Thymus (tissue), 11 donors: ENCODE data around the gene COLEC12. TPM values are rescaled to one million over a fixed set of nuclear protein-coding genes. Genes with fewer than 3 reads are reported as not detected.

Source experiments
- DNase-seq, 9 donors: peaks; one replicate each; pipeline ENCODE4 v3.0.0-alpha.2; 2013; ENCODE audit warnings: low spot score in 9 of 9, low read depth in 6 of 9, missing footprints in 1 of 9
- H3K27ac ChIP-seq, 2 donors: one replicate each; pipeline ENCODE4 v1.5.1; 2013; ENCODE audit warnings: control low read depth in 1 of 2, low read depth in 1 of 2, low read length in 1 of 2, mild to moderate bottlenecking in 1 of 2, moderate library complexity in 1 of 2
- H3K27me3 ChIP-seq, 2 donors: one replicate each; pipeline ENCODE4 v1.5.1; 2013; ENCODE audit warnings: low read length in 1 of 2; ENCODE audit not compliant: control insufficient read depth in 2 of 2, insufficient read depth in 1 of 2
- H3K36me3 ChIP-seq, 2 donors: one replicate each; pipeline ENCODE4 v1.5.1; 2013; ENCODE audit warnings: low read length in 1 of 2, mild to moderate bottlenecking in 1 of 2, moderate library complexity in 1 of 2; ENCODE audit not compliant: control insufficient read depth in 2 of 2, insufficient read depth in 2 of 2
- H3K4me1 ChIP-seq, 2 donors: one replicate each; pipeline ENCODE4 v1.5.1; 2013; ENCODE audit warnings: low read length in 2 of 2; ENCODE audit not compliant: control insufficient read depth in 2 of 2, insufficient read depth in 2 of 2
- H3K4me3 ChIP-seq, 2 donors: one replicate each; pipeline ENCODE4 v1.5.1; 2013; ENCODE audit warnings: low read length in 2 of 2, control low read depth in 1 of 2, mild to moderate bottlenecking in 1 of 2
- H3K9me3 ChIP-seq, 2 donors: one replicate each; pipeline ENCODE4 v1.5.1; 2013; ENCODE audit warnings: low read length in 1 of 2, mild to moderate bottlenecking in 1 of 2; ENCODE audit not compliant: control insufficient read depth in 2 of 2, insufficient read depth in 1 of 2
- whole genome bisulfite sequencing: extraction: QIAGEN DNeasy Blood & Tissue Kit; methylation state at CpG from one replicate; pipeline ENCODE4 v1.1.7; 2013; 5-methylcytosine and 5-hydroxymethylcytosine counted together
- polyA plus RNA-seq: library from polyadenylated mRNA; stranded (reverse); fragments of 200-250 nt; gene quantifications from one replicate; pipeline ENCODE4 v1.2.3, GENCODE V29; 2013
- total RNA-seq: library from RNA; stranded (reverse); fragments of 120-200 nt; gene quantifications from one replicate; pipeline ENCODE4 v1.2.4, GENCODE V29; 2013
- donor health status: healthy.

The COLEC12 gene
- total and polyA plus RNA-seq, 2 donors = 5.6 to 6.5 TPM

- no peak for DNase-seq
- H3K4me3 ChIP-seq = no peak overlapping the region
- no peak overlapping the region for H3K27ac ChIP-seq
- H3K27me3 ChIP-seq = no peaks in the 10 kb centered on the region
- 95% methylated on average over 4 of the region's 4 CpGs for WGBS
- H3K36me3 ChIP-seq = no peaks in the 10 kb centered on the region
- no peaks in the 10 kb centered on the region for H3K9me3 ChIP-seq
- H3K4me1 ChIP-seq = no peaks in the 10 kb centered on the region
Observed at GRCh38 chr18:435940-436339, 64.6 kb downstream of the COLEC12 start.

DNA sequence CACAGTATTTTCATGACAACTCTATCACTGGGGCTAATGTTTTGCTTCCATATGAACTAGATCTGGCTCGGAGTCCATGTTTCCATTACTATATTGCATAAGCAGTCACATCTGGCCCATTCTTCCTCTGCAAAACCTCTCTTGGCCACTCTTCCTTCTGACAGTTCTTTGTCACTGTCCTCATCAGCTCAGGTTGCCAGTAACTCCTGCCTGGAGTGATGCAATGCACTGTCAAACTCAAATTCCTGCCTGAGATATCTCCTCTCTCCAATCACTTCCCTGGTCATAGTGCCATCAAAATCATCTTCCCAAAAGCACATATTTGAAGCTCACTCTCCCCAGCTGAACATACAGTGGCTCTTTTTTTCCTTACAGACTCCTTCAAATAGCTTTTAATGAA lies 66.1 kb downstream of the COLEC12 start:
- 0% methylated on average over 1 of the region's 1 CpG for WGBS
- Histone ChIP-seq H3K4me3 (no peak overlapping the region), H3K9me3 (no peaks in the 10 kb centered on the region), H3K36me3 (no peaks in the 10 kb centered on the region), H3K27ac (peak overlapping the region in 1 of 2 donors; percentile 12), H3K27me3 (no peaks in the 10 kb centered on the region), H3K4me1 (no peaks in the 10 kb centered on the region)
- no peak for DNase-seq

DNA sequence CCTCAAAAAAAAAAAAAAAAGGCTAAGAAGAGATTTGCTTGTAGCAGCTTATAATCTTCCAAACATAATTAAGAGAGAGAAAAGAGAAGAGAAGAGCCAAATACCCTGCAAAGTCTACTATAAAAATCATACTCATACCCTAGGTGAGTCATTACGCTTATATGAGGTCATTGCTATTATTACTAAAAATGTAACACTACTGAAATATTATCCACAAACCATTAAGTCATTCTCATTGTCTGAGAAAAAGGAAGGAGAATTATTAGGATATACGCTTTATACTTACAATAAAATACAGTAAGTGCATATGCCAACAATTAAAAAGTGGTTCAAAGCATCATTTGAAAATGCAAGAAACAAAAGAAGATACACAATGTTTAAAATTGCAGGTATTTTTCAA lies 66.5 kb downstream of the COLEC12 start:
- H3K4me1 ChIP-seq = no peaks in the 10 kb centered on the region
- H3K27ac ChIP-seq = no peak overlapping the region
- no peaks in the 10 kb centered on the region for H3K9me3 ChIP-seq
- H3K4me3 ChIP-seq = no peak overlapping the region
- H3K36me3 ChIP-seq = no peaks in the 10 kb centered on the region
- DNase-seq = no peak
- WGBS = 98% methylated on average over 2 of the region's 2 CpGs
- no peaks in the 10 kb centered on the region for H3K27me3 ChIP-seq

- H3K27me3 ChIP-seq = no peaks in the 10 kb centered on the region
- H3K27ac ChIP-seq = no peak overlapping the region
- DNase-seq = no peak
- H3K36me3 ChIP-seq = no peaks in the 10 kb centered on the region
- H3K4me1 ChIP-seq = no peaks in the 10 kb centered on the region
- WGBS = 80% methylated on average over 3 of the region's 3 CpGs
- H3K4me3 ChIP-seq = no peak overlapping the region
- H3K9me3 ChIP-seq = no peaks in the 10 kb centered on the region
Observed at GRCh38 chr18:433298-433697, 67.2 kb downstream of the COLEC12 start.

DNA sequence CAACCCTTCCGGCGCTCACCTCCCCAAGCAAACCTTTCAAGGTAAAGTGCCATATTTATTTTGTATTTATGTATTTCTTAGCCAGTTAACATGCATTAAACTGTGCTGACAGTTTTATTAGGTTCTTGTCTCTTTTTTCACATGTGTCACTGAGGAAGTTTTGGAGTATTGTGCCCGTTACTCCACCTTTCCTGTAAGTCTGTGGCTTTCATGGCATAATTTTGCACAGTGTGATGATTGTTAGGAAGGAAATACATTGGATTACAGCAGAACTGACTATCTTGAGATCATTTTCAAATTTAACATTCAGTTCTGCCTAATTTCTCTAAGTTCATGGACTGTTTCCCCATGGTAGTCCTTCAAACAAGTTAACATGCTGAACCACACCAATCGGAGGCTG lies 67.7 kb downstream of the COLEC12 start:
- 82% methylated on average over 4 of the region's 4 CpGs for WGBS
- no peak overlapping the region for H3K27ac ChIP-seq

GRCh38 chr18:429030-429429 lies 71.5 kb downstream of the COLEC12 start:
- no peaks in the 10 kb centered on the region for H3K36me3 ChIP-seq
- H3K4me3 ChIP-seq = no peak overlapping the region
- no peaks in the 10 kb centered on the region for H3K9me3 ChIP-seq
- 89% methylated on average over 1 of the region's 1 CpG for WGBS
- no peak overlapping the region for H3K27ac ChIP-seq
- DNase-seq = no peak
- no peaks in the 10 kb centered on the region for H3K4me1 ChIP-seq
- H3K27me3 ChIP-seq = no peaks in the 10 kb centered on the region

More for the DNA sequence above, 67.7 kb downstream of the COLEC12 start:
- Histone ChIP-seq H3K9me3 (no peaks in the 10 kb centered on the region), H3K27me3 (no peaks in the 10 kb centered on the region), H3K4me3 (no peak overlapping the region), H3K4me1 (no peaks in the 10 kb centered on the region), H3K36me3 (no peaks in the 10 kb centered on the region)
- no peak for DNase-seq

DNA sequence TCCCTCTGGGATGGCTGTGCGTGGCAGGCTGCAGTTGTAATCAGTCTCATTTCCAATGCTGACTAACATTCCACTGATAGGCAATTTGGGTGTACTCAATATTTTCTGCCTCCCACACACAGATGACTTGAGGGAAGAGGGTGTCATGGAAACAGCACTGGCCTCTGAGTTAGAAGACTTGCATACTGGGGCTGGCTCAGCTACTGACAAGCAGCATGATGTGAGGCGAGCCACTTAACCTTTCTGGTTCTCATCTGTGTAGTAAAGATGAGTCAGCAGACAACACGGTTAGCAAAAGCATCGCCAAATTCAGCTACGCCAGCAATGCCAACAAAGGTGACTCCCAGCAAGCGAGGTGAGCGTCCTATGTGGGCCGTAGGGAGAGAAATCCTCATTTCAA lies 73.5 kb downstream of the COLEC12 start:
- H3K4me1 ChIP-seq = no peaks in the 10 kb centered on the region
- 96% methylated on average over 8 of the region's 8 CpGs for WGBS
- H3K36me3 ChIP-seq = no peaks in the 10 kb centered on the region
- H3K4me3 ChIP-seq = no peak overlapping the region
- no peaks in the 10 kb centered on the region for H3K27me3 ChIP-seq
- H3K9me3 ChIP-seq = no peaks in the 10 kb centered on the region
- H3K27ac ChIP-seq = no peak overlapping the region
- DNase-seq = no peak

DNA sequence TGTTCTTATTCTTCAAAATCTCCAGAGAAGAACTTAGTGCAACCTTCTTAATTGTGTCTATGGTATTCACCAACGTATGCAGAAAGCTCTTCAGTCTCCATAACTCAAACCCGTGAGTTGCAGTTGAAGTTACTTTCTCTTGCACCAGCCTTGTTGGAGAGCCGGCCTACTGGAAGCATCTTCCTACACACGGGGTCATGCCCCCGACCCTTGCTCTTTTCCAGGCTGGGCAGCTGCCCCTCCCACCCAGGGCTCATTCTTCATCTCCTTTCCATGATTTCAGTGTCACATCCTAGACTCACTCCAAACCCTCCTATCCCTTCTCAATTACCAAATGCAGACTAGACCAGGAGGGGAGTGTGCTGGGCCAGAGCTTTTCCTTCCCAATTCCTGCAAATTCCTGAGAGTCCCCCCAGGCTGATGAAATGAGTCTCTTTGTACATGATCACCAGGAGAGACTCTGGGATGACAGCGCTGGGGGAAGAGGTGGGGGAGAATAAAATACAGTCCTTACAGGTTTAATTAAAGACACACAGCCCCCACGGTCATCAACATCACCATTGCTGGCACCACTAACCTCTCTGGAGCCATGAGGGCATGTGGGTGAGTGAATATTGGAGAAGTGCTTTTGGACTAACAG lies 75.3 kb downstream of the COLEC12 start:
- no peak overlapping the region for H3K27ac ChIP-seq
- no peaks in the 10 kb centered on the region for H3K4me1 ChIP-seq
- no peaks in the 10 kb centered on the region for H3K36me3 ChIP-seq
- 94% methylated on average over 7 of the region's 7 CpGs for WGBS
- H3K27me3 ChIP-seq = no peaks in the 10 kb centered on the region
- DNase-seq = no peak
- H3K9me3 ChIP-seq = no peaks in the 10 kb centered on the region
- no peak overlapping the region for H3K4me3 ChIP-seq

GRCh38 chr18:424668-425067 lies 75.8 kb downstream of the COLEC12 start:
- H3K4me1 ChIP-seq = no peaks in the 10 kb centered on the region
- no peak for DNase-seq
- H3K27me3 ChIP-seq = no peaks in the 10 kb centered on the region
- H3K27ac ChIP-seq = no peak overlapping the region
- WGBS = 94% methylated on average over 5 of the region's 5 CpGs
- H3K36me3 ChIP-seq = no peaks in the 10 kb centered on the region
- no peak overlapping the region for H3K4me3 ChIP-seq
- H3K9me3 ChIP-seq = no peaks in the 10 kb centered on the region
